Right kidney (tissue), 1 donor: ENCODE data around the gene NSG2.

ENCODE experiments used
- DNase-seq: peaks from one replicate; pipeline ENCODE4 v3.0.0-alpha.2; 2016

The NSG2 gene

GRCh38 chr5:174059247-174059646 lies 13.7 kb downstream of the NSG2 start:
- DNase-seq = no peak

GRCh38 chr5:174063082-174063756 lies 17.7 kb downstream of the NSG2 start:
- DNase-seq = no peak

- DNase-seq = no peak
These were observed 18.7 kb downstream of the NSG2 start for GRCh38 chr5:174064171-174064570.

GRCh38 chr5:174065528-174066197 lies 20.2 kb downstream of the NSG2 start:
- DNase-seq = no peak

- no peak for DNase-seq
These were observed 22.0 kb downstream of the NSG2 start for GRCh38 chr5:174067499-174067898.

GRCh38 chr5:174071484-174071883 lies 26.0 kb downstream of the NSG2 start:
- no peak for DNase-seq

- DNase-seq = no peak
These were observed 27.7 kb downstream of the NSG2 start for GRCh38 chr5:174073122-174073660.

GRCh38 chr5:174074369-174074768 lies 28.9 kb downstream of the NSG2 start:
- DNase-seq = no peak

GRCh38 chr5:174078416-174078815 lies 32.9 kb downstream of the NSG2 start:
- DNase-seq = no peak

- DNase-seq = no peak
These were observed 36.8 kb downstream of the NSG2 start for GRCh38 chr5:174082286-174082685.

- DNase-seq = no peak
These were observed 37.7 kb downstream of the NSG2 start for GRCh38 chr5:174083056-174083827.

- no peak for DNase-seq
These were observed 39.2 kb downstream of the NSG2 start for GRCh38 chr5:174084691-174085154.

GRCh38 chr5:174086751-174087150 lies 41.2 kb downstream of the NSG2 start:
- DNase-seq = no peak

GRCh38 chr5:174087783-174088182 lies 42.3 kb downstream of the NSG2 start:
- no peak for DNase-seq

- no peak for DNase-seq
These were observed 44.6 kb downstream of the NSG2 start for GRCh38 chr5:174090129-174090528.

- DNase-seq = no peak
These were observed 47.6 kb downstream of the NSG2 start for GRCh38 chr5:174093123-174093522.

GRCh38 chr5:174094857-174095606 lies 49.5 kb downstream of the NSG2 start:
- DNase-seq = no peak

- DNase-seq = no peak
These were observed 51.1 kb downstream of the NSG2 start for GRCh38 chr5:174096619-174097018.

- DNase-seq = no peak
These were observed 52.1 kb downstream of the NSG2 start for GRCh38 chr5:174097486-174098185.

GRCh38 chr5:174098694-174099093 lies 53.2 kb downstream of the NSG2 start:
- no peak for DNase-seq

GRCh38 chr5:174100490-174100889 lies 55.0 kb downstream of the NSG2 start:
- DNase-seq = no peak
